GM23338 (cell line): ENCODE measurements around the gene TASL. TPM values are rescaled to one million over a fixed set of nuclear protein-coding genes. Genes with fewer than 3 reads are reported as not detected.

ENCODE experiments used
- ATAC-seq: fragments of 200-7000 bp; cut with Tn5 transposase; 3 replicates; pipeline ENCODE4 v1.9.1; 2020
- DNase-seq: peaks from one replicate; pipeline ENCODE4 v3.0.0-alpha.2; 2015; ENCODE audit warnings: low spot score
- H2AFZ ChIP-seq: fragments of 200-600 bp; sonication (generic); 2 replicates; pipeline ENCODE4 v1.8.0; 2016; ENCODE audit warnings: antibody characterized with exemption, mild to moderate bottlenecking, moderate library complexity
- H3F3A ChIP-seq: fragments of 200-600 bp; sonication (generic); replicated peaks from 2 replicates; pipeline ENCODE4 v1.8.0; 2017; ENCODE audit warnings: antibody characterized with exemption, mixed run types, low read depth
- H3K27ac ChIP-seq: fragments of 200-600 bp; sonication (generic); 2 replicates; pipeline ENCODE4 v1.6.1; 2016; ENCODE audit warnings: low read depth
- H3K27me3 ChIP-seq: fragments of 200-600 bp; sonication (generic); 2 replicates; pipeline ENCODE4 v1.8.0; 2016; ENCODE audit warnings: mild to moderate bottlenecking, mixed run types, moderate library complexity; ENCODE audit not compliant: insufficient read depth
- H3K36me3 ChIP-seq: fragments of 200-600 bp; sonication (generic); 2 replicates; pipeline ENCODE4 v1.8.0; 2016; ENCODE audit warnings: mild to moderate bottlenecking; ENCODE audit not compliant: insufficient read depth
- H3K4me1 ChIP-seq: fragments of 200-600 bp; sonication (generic); 2 replicates; pipeline ENCODE4 v1.8.0; 2016; ENCODE audit warnings: mild to moderate bottlenecking, moderate library complexity; ENCODE audit not compliant: insufficient read depth
- H3K4me2 ChIP-seq: fragments of 200-600 bp; sonication (generic); 2 replicates; pipeline ENCODE4 v1.7.1; 2017; ENCODE audit warnings: mixed run types
- H3K4me3 ChIP-seq: fragments of 200-600 bp; sonication (generic); 2 replicates; pipeline ENCODE4 v1.6.1; 2016; ENCODE audit warnings: mixed run types
- H3K79me2 ChIP-seq: fragments of 200-600 bp; sonication (generic); replicated peaks from 2 replicates; pipeline ENCODE4 v1.8.0; 2017; ENCODE audit warnings: mild to moderate bottlenecking; ENCODE audit not compliant: insufficient read depth
- H3K9me2 ChIP-seq: fragments of 200-600 bp; sonication (generic); 2 replicates; pipeline ENCODE4 v1.8.0; 2017; ENCODE audit not compliant: insufficient read depth
- H4K20me1 ChIP-seq: fragments of 200-600 bp; sonication (generic); replicated peaks from 2 replicates; pipeline ENCODE4 v1.8.0; 2017; ENCODE audit warnings: mild to moderate bottlenecking; ENCODE audit not compliant: insufficient read depth
- H3K27ac Mint-ChIP-seq: 2 replicates; pipeline ENCODE4 v1.8.0; 2020; ENCODE audit warnings: inconsistent platforms, mild to moderate bottlenecking, moderate library complexity, mixed read lengths
- H3K27me3 Mint-ChIP-seq: 3 replicates; pipeline ENCODE4 v1.8.0; 2022; ENCODE audit warnings: low read depth, mild to moderate bottlenecking, moderate library complexity, mixed read lengths, inconsistent platforms; ENCODE audit not compliant: insufficient read depth, poor library complexity
- H3K36me3 Mint-ChIP-seq: 3 replicates; pipeline ENCODE4 v1.8.0; 2021; ENCODE audit warnings: low read depth, mild to moderate bottlenecking, inconsistent platforms, moderate library complexity, mixed read lengths
- H3K4me1 Mint-ChIP-seq: 3 replicates; pipeline ENCODE4 v1.8.0; 2020; ENCODE audit warnings: mild to moderate bottlenecking, inconsistent platforms, mixed read lengths
- H3K4me3 Mint-ChIP-seq: 3 replicates; pipeline ENCODE4 v1.8.0; 2021; ENCODE audit warnings: moderate library complexity, mild to moderate bottlenecking, inconsistent platforms, mixed read lengths
- H3K9me3 Mint-ChIP-seq: 3 replicates; pipeline ENCODE4 v1.8.0; 2020; ENCODE audit warnings: moderate library complexity, mild to moderate bottlenecking, inconsistent platforms, mixed read lengths
- EZH2 ChIP-seq: fragments of 200-600 bp; sonication (generic); IDR thresholded peaks from one replicate; pipeline ENCODE4 v1.8.0; 2017; ENCODE audit warnings: antibody characterized with exemption, mild to moderate bottlenecking, low read depth; ENCODE audit not compliant: unreplicated experiment
- JUNB ChIP-seq: IDR thresholded peaks from one replicate; pipeline ENCODE4 v1.6.1; 2016; ENCODE audit warnings: antibody characterized with exemption; ENCODE audit not compliant: unreplicated experiment
- STAT1 ChIP-seq: IDR thresholded peaks from one replicate; pipeline ENCODE4 v1.6.1; 2016; ENCODE audit warnings: antibody characterized with exemption; ENCODE audit not compliant: unreplicated experiment
- ZNF114 ChIP-seq: fragments of 250-450 bp; sonication (Bioruptor Pico); IDR thresholded peaks from 2 replicates; pipeline ENCODE4 v1.5.0; 2020; ENCODE audit warnings: mild to moderate bottlenecking, moderate library complexity
- polyA plus RNA-seq: library from polyadenylated mRNA; unstranded; fragments of >200 nt; fragmentation: Nextera tagmentation; extraction: Ambion mirVana; gene quantifications from 2 replicates; pipeline ENCODE4 v1.2.1, GENCODE V29; 2016
- total RNA-seq: library from RNA; depleted of rRNA; stranded (reverse); fragments of >200 nt; shearing (Covaris generic); gene quantifications from 2 replicates; pipeline ENCODE4 v1.2.3, GENCODE V29; 2014
- TF ChIP-seq, protein P1 (sequence below), 2 experiments: fragments of 200-600 bp in 1 of 2; sonication (generic) in 1 of 2; conservative IDR thresholded peaks; 2 replicates each; pipeline versions ENCODE4 v1.5.1 to v1.6.1; 2016 to 2017; ENCODE audit warnings: antibody characterized with exemption in 2 of 2, low read depth in 2 of 2, mild to moderate bottlenecking in 2 of 2, moderate library complexity in 1 of 2
- TF ChIP-seq, protein P2 (sequence below): fragments of 250-450 bp; sonication (Bioruptor Pico); IDR thresholded peaks from 2 replicates; pipeline ENCODE4 v1.5.0; 2020; ENCODE audit warnings: mild to moderate bottlenecking, moderate library complexity
- TF ChIP-seq, protein P3 (sequence below): IDR thresholded peaks from 2 replicates; pipeline ENCODE4 v1.6.1; 2016; ENCODE audit warnings: antibody characterized with exemption

Gene TASL
- total and polyA plus RNA-seq, 2 experiments from 2014 or later: not detected

DNA sequence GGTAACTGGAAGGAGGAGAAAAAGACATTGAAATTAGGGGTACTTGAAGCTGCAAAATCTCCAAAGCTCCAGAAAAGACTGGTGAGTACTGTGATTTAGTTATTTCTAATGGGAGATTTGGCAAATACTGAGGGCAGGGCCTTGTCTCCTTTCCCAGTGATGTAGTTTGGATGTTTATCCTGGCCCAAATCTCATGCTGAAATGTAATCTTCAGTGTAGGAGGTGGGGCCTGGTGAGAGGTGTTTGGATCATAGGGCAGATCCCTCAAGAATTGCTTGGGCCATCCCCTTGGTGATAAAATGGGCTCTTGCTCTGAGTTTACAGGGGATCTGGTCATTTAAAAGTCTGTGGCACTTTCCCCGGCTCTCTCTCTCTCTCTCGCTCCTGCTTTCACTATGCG lies 42.6 kb upstream of the TASL start:
- DNase-seq: no peak
- Mint-ChIP-seq H3K27me3 (no peaks in the 10 kb centered on the region), H3K4me3 (no peak overlapping the region), H3K9me3 (peaks cover 6% of the 10 kb centered on the region; the same call in 1 of the 3 replicates), H3K4me1 (peaks cover 6% of the 10 kb centered on the region; the same call in 2 of the 3 replicates), H3K36me3 (peaks cover 2% of the 10 kb centered on the region; the same call in 2 of the 3 replicates), H3K27ac (no peak overlapping the region)
- H3K27ac ChIP-seq: no peak overlapping the region
- H3K9me2 ChIP-seq: no peaks in the 10 kb centered on the region
- H3K4me2 ChIP-seq: no peak overlapping the region
- no peaks in the 10 kb centered on the region for H3K36me3 ChIP-seq
- no peak for ATAC-seq
- H4K20me1 ChIP-seq: no peaks in the 10 kb centered on the region
- no peak overlapping the region for H2AFZ ChIP-seq
- no peaks in the 10 kb centered on the region for H3F3A ChIP-seq
- no peak overlapping the region for H3K4me3 ChIP-seq
- no peaks in the 10 kb centered on the region for H3K4me1 ChIP-seq
- no peaks in the 10 kb centered on the region for H3K27me3 ChIP-seq
- no peaks in the 10 kb centered on the region for H3K79me2 ChIP-seq
- TF ChIP-seq STAT1 (no peak), EZH2 (no peak)

DNA sequence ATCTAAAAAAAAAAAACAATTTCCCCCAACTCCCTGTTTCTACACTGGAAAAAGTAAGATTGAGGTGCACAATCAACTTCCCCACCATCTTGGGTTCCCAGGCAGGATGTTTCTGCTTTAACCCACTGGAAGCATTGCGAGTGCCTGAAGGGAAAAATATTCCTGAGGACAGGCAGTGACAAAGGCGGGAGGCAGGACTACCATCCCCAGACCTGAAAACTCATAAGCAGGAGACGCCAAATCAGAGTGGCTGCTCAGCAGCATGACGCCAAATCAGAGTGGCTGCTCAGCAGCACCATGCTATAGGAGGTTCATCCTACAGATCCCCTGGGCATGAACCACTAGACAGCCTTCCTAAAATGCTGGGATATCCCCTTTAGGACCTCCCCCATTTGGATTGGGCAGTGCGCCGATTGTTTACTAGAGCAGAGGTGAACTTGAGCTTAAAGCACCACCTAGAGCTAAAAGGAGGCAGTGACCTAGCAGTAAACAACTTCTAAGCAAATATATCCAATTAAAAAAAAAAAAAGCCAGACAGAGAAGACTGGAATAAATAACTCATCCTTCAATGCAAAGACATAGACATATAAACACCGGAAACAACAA lies 40.7 kb upstream of the TASL start:
- H3K4me3 Mint-ChIP-seq: no peak overlapping the region
- H3K79me2 ChIP-seq: no peaks in the 10 kb centered on the region
- H4K20me1 ChIP-seq: no peaks in the 10 kb centered on the region
- no peaks in the 10 kb centered on the region for H3F3A ChIP-seq
- ATAC-seq (peak; percentile 77), DNase-seq (peak; percentile 53)
- TF ChIP-seq JUNB: no peak
- TF ChIP-seq, protein P1, sequence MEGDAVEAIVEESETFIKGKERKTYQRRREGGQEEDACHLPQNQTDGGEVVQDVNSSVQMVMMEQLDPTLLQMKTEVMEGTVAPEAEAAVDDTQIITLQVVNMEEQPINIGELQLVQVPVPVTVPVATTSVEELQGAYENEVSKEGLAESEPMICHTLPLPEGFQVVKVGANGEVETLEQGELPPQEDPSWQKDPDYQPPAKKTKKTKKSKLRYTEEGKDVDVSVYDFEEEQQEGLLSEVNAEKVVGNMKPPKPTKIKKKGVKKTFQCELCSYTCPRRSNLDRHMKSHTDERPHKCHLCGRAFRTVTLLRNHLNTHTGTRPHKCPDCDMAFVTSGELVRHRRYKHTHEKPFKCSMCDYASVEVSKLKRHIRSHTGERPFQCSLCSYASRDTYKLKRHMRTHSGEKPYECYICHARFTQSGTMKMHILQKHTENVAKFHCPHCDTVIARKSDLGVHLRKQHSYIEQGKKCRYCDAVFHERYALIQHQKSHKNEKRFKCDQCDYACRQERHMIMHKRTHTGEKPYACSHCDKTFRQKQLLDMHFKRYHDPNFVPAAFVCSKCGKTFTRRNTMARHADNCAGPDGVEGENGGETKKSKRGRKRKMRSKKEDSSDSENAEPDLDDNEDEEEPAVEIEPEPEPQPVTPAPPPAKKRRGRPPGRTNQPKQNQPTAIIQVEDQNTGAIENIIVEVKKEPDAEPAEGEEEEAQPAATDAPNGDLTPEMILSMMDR (conservative IDR thresholded peaks at IDR 0.05; ENCODE audit: low read depth in 2 of 2): peak; percentile 36 to 57; a peak in 3 of 4 replicates
- H3K36me3 Mint-ChIP-seq: peaks cover 2% of the 10 kb centered on the region; the same call in 2 of the 3 replicates
- peaks cover 6% of the 10 kb centered on the region; the same call in 2 of the 3 replicates for H3K4me1 Mint-ChIP-seq
- no peaks in the 10 kb centered on the region for H3K36me3 ChIP-seq
- no peaks in the 10 kb centered on the region for H3K27me3 ChIP-seq
- H3K4me3 ChIP-seq: no peak overlapping the region
- no peak overlapping the region for H3K27ac ChIP-seq
- H3K9me3 Mint-ChIP-seq: peaks cover 6% of the 10 kb centered on the region; the same call in 1 of the 3 replicates
- H3K9me2 ChIP-seq: no peaks in the 10 kb centered on the region
- H3K27ac Mint-ChIP-seq: no peak overlapping the region
- no peak overlapping the region for H3K4me2 ChIP-seq
- H3K4me1 ChIP-seq: no peaks in the 10 kb centered on the region
- no peaks in the 10 kb centered on the region for H3K27me3 Mint-ChIP-seq
- peak overlapping the region; percentile 56; the same call in 1 of the 2 replicates for H2AFZ ChIP-seq

DNA sequence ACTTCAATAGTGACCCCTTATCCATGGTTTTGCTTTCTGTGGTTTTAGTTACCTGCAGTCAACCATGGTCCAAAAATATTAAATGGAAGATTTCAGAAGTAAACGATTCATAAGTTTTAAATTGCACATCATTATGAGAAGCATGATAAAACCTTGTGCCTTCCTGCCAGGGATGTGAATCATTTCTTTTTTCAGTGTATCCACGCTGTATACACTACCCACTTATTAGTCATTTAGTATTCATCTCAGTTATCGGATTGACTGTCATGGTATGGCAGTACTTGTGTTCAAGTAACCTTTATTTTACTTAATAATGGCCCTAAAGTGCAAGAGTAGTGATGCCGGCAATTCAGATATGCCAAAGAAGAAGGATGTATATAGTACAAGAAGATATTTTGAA lies 37.7 kb upstream of the TASL start:
- H3K79me2 ChIP-seq: no peaks in the 10 kb centered on the region
- no peak overlapping the region for H2AFZ ChIP-seq
- DNase-seq: no peak
- H3K9me2 ChIP-seq: no peaks in the 10 kb centered on the region
- H3K27ac ChIP-seq: no peak overlapping the region
- Mint-ChIP-seq H3K4me1 (peaks cover 10% of the 10 kb centered on the region; the same call in 2 of the 3 replicates), H3K4me3 (no peak overlapping the region), H3K9me3 (no peaks in the 10 kb centered on the region), H3K27me3 (peaks cover 2% of the 10 kb centered on the region), H3K36me3 (no peaks in the 10 kb centered on the region), H3K27ac (no peak overlapping the region)
- H3K4me3 ChIP-seq: no peak overlapping the region
- no peaks in the 10 kb centered on the region for H3K36me3 ChIP-seq
- H3K27me3 ChIP-seq: no peaks in the 10 kb centered on the region
- H3K4me1 ChIP-seq: 0 out of 2 replicates have a peak, but pooled peaks cover 3% of the 10 kb centered on the region
- no peak for ATAC-seq
- H3F3A ChIP-seq: no peaks in the 10 kb centered on the region
- H4K20me1 ChIP-seq: no peaks in the 10 kb centered on the region
- no peak overlapping the region for H3K4me2 ChIP-seq
- TF ChIP-seq EZH2: no peak
- TF ChIP-seq, protein P2, sequence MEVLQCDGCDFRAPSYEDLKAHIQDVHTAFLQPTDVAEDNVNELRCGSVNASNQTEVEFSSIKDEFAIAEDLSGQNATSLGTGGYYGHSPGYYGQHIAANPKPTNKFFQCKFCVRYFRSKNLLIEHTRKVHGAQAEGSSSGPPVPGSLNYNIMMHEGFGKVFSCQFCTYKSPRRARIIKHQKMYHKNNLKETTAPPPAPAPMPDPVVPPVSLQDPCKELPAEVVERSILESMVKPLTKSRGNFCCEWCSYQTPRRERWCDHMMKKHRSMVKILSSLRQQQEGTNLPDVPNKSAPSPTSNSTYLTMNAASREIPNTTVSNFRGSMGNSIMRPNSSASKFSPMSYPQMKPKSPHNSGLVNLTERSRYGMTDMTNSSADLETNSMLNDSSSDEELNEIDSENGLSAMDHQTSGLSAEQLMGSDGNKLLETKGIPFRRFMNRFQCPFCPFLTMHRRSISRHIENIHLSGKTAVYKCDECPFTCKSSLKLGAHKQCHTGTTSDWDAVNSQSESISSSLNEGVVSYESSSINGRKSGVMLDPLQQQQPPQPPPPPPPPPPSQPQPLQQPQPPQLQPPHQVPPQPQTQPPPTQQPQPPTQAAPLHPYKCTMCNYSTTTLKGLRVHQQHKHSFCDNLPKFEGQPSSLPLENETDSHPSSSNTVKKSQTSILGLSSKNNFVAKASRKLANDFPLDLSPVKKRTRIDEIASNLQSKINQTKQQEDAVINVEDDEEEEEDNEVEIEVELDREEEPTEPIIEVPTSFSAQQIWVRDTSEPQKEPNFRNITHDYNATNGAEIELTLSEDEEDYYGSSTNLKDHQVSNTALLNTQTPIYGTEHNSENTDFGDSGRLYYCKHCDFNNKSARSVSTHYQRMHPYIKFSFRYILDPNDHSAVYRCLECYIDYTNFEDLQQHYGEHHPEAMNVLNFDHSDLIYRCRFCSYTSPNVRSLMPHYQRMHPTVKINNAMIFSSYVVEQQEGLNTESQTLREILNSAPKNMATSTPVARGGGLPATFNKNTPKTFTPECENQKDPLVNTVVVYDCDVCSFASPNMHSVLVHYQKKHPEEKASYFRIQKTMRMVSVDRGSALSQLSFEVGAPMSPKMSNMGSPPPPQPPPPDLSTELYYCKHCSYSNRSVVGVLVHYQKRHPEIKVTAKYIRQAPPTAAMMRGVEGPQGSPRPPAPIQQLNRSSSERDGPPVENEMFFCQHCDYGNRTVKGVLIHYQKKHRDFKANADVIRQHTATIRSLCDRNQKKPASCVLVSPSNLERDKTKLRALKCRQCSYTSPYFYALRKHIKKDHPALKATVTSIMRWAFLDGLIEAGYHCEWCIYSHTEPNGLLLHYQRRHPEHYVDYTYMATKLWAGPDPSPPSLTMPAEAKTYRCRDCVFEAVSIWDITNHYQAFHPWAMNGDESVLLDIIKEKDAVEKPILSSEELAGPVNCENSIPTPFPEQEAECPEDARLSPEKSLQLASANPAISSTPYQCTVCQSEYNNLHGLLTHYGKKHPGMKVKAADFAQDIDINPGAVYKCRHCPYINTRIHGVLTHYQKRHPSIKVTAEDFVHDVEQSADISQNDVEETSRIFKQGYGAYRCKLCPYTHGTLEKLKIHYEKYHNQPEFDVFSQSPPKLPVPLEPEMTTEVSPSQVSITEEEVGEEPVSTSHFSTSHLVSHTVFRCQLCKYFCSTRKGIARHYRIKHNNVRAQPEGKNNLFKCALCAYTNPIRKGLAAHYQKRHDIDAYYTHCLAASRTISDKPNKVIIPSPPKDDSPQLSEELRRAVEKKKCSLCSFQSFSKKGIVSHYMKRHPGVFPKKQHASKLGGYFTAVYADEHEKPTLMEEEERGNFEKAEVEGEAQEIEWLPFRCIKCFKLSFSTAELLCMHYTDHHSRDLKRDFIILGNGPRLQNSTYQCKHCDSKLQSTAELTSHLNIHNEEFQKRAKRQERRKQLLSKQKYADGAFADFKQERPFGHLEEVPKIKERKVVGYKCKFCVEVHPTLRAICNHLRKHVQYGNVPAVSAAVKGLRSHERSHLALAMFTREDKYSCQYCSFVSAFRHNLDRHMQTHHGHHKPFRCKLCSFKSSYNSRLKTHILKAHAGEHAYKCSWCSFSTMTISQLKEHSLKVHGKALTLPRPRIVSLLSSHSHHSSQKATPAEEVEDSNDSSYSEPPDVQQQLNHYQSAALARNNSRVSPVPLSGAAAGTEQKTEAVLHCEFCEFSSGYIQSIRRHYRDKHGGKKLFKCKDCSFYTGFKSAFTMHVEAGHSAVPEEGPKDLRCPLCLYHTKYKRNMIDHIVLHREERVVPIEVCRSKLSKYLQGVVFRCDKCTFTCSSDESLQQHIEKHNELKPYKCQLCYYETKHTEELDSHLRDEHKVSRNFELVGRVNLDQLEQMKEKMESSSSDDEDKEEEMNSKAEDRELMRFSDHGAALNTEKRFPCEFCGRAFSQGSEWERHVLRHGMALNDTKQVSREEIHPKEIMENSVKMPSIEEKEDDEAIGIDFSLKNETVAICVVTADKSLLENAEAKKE (CRISPR knock-in tag): no peak
- TF ChIP-seq, protein P3, sequence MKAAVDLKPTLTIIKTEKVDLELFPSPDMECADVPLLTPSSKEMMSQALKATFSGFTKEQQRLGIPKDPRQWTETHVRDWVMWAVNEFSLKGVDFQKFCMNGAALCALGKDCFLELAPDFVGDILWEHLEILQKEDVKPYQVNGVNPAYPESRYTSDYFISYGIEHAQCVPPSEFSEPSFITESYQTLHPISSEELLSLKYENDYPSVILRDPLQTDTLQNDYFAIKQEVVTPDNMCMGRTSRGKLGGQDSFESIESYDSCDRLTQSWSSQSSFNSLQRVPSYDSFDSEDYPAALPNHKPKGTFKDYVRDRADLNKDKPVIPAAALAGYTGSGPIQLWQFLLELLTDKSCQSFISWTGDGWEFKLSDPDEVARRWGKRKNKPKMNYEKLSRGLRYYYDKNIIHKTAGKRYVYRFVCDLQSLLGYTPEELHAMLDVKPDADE: no peak
- TF ChIP-seq ZNF114 (CRISPR knock-in tag): no peak
